ENCODE measurements around the gene CNIH3. TPM values are rescaled to one million over a fixed set of nuclear protein-coding genes. Genes with fewer than 3 reads are reported as not detected.

CNIH3 gene
- total RNA-seq, 4 donors from 2014 or later = 0.81 to 2.2 (median 1.4) TPM

DNA sequence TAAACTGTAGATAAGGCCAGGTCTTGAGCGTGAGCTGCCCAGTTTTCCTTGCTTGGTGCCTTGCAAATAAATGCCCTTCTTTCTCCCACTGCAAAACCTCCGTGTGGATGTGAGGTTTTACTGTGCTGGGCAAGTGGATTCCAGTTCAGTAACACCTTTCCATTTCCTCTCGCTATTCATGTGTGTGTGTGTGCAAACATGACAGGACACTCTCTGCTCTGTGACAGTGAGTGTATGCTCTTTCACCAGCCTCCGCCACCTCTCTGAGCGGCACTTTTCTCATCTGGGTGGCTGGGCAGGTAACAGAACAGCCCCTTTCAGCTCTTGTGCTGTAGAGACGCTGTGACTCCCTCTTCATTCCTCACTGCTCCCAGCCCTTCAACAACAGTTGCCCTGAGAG is 23.9 kb downstream of the CNIH3 start:
- Histone ChIP-seq H3K27ac (no peak overlapping the region), H3K4me3 (no peak overlapping the region), H3K36me3 (no peaks in the 10 kb centered on the region), H3K27me3 (no peaks in the 10 kb centered on the region), H3K4me1 (no peaks in the 10 kb centered on the region), H3K9me3 (no peaks in the 10 kb centered on the region)
- TF ChIP-seq POLR2A (IDR thresholded peaks at IDR 0.05) = no peak
- no peak for TF ChIP-seq POLR2AphosphoS5 (IDR thresholded peaks at IDR 0.05)
- no peak for TF ChIP-seq EP300 (IDR thresholded peaks at IDR 0.05)
- TF ChIP-seq, protein P1, sequence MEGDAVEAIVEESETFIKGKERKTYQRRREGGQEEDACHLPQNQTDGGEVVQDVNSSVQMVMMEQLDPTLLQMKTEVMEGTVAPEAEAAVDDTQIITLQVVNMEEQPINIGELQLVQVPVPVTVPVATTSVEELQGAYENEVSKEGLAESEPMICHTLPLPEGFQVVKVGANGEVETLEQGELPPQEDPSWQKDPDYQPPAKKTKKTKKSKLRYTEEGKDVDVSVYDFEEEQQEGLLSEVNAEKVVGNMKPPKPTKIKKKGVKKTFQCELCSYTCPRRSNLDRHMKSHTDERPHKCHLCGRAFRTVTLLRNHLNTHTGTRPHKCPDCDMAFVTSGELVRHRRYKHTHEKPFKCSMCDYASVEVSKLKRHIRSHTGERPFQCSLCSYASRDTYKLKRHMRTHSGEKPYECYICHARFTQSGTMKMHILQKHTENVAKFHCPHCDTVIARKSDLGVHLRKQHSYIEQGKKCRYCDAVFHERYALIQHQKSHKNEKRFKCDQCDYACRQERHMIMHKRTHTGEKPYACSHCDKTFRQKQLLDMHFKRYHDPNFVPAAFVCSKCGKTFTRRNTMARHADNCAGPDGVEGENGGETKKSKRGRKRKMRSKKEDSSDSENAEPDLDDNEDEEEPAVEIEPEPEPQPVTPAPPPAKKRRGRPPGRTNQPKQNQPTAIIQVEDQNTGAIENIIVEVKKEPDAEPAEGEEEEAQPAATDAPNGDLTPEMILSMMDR (IDR thresholded peaks at IDR 0.05) = no peak
- ATAC-seq = no peak
- WGBS, 2 donors (ENCODE audit: low coverage in 1 of 2) = 84 to 100% methylated on average over 2 to 6 of the region's 6 CpGs

DNA sequence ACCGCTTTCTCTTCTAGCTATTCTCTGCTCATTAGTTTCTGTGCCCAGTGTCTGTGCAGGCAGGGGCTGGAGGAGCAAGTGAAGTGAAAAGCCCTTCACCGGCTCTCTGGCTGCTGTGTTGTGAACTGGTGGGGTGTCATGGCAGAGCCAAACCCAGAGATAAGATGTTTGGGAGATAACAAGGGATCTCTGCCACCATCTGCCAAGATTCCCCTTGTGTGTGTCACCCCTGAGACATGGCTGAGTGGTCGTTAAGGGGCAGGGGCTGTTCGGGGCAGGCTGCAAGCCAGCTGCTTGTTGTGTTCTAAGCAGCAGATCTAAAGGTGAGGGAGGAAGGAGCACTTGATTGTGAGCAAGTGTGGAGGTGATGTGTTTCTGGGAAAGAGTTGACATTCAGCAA is 24.5 kb downstream of the CNIH3 start:
- ATAC-seq = no peak
- TF ChIP-seq POLR2AphosphoS5 (IDR thresholded peaks at IDR 0.05) (no peak), POLR2A (IDR thresholded peaks at IDR 0.05) (no peak), EP300 (IDR thresholded peaks at IDR 0.05) (no peak)
- TF ChIP-seq, protein P1 (IDR thresholded peaks at IDR 0.05) = no peak
- Histone ChIP-seq H3K4me3 (no peak overlapping the region), H3K27me3 (no peaks in the 10 kb centered on the region), H3K27ac (no peak overlapping the region), H3K36me3 (no peaks in the 10 kb centered on the region), H3K4me1 (no peaks in the 10 kb centered on the region), H3K9me3 (no peaks in the 10 kb centered on the region)
- WGBS, 2 donors (ENCODE audit: low coverage in 1 of 2) = 40 to 79% methylated on average over 1 to 2 of the region's 4 CpGs

DNA sequence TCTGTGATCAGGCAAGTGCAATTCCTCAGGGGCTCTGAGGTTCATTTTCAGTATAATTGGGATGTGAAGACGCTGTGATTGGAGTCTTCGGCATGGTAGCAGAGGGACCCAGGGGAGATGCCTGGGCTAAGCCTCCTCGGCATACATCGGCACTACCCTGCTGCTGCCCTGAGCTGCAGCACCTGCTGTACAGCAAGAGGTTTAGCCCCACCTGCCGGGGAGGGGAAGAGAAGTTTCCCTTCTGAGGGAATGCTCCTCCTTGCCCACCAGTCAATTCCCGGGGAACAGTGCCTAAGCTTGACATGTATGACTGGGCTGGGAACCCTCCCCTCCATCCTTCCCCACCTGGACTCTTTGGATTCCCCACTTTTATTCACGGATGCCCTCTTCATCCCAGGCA is 24.9 kb downstream of the CNIH3 start:
- WGBS, 2 donors (ENCODE audit: low coverage in 1 of 2) = 50 to 78% methylated on average over 1 to 4 of the region's 7 CpGs
- Histone ChIP-seq H3K9me3 (no peaks in the 10 kb centered on the region), H3K4me3 (no peak overlapping the region), H3K4me1 (no peaks in the 10 kb centered on the region), H3K36me3 (no peaks in the 10 kb centered on the region), H3K27me3 (no peaks in the 10 kb centered on the region), H3K27ac (no peak overlapping the region)
- TF ChIP-seq EP300 (IDR thresholded peaks at IDR 0.05) = no peak
- TF ChIP-seq POLR2A (IDR thresholded peaks at IDR 0.05) = no peak
- TF ChIP-seq POLR2AphosphoS5 (IDR thresholded peaks at IDR 0.05) = no peak
- TF ChIP-seq, protein P1 (IDR thresholded peaks at IDR 0.05) = no peak
- ATAC-seq = no peak

GRCh38 chr1:224643653-224644052 is 27.5 kb downstream of the CNIH3 start:
- Histone ChIP-seq H3K36me3 (no peaks in the 10 kb centered on the region), H3K27me3 (no peaks in the 10 kb centered on the region), H3K9me3 (no peaks in the 10 kb centered on the region), H3K4me1 (no peaks in the 10 kb centered on the region), H3K4me3 (no peak overlapping the region), H3K27ac (no peak overlapping the region)
- 57 to 70% methylated on average over 1 to 2 of the region's 5 CpGs for WGBS, 2 donors (ENCODE audit: low coverage in 1 of 2)
- no peak for ATAC-seq
- TF ChIP-seq, protein P1 (IDR thresholded peaks at IDR 0.05) = no peak
- TF ChIP-seq POLR2A (IDR thresholded peaks at IDR 0.05) (no peak), EP300 (IDR thresholded peaks at IDR 0.05) (no peak), POLR2AphosphoS5 (IDR thresholded peaks at IDR 0.05) (no peak)

DNA sequence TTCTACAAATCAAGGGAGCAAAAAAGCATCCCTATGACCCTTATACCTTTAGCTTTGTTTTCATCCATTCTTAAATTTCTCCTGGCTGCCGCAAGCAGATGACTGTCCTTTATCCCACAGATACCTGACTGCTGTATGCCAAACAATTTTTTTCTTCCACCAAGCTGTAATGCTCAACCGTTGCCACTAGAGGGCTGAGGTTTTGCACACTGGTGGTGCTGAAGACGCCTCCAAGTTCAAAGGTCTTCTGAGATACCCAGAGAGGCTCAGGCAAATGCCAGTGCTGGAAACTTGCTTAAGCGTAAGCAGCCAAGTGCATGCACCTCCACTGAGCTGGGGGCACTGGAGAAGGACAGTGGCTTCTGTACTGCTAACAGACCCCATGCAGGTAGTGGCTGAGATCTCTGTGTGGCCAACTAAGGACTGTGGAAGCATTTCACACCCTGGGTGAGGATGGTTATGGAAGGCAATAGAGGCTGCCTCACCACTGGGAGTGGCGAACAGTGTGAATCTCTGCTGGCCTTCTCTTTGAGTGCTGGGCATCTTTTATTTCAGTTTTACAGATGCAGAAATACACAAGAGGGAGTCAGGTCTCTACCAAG is 28.5 kb downstream of the CNIH3 start:
- TF ChIP-seq, protein P1 (IDR thresholded peaks at IDR 0.05) = peak; percentile 71 to 89 (median 81)
- TF ChIP-seq EP300 (IDR thresholded peaks at IDR 0.05) = no peak
- Histone ChIP-seq H3K9me3 (no peaks in the 10 kb centered on the region), H3K27me3 (no peaks in the 10 kb centered on the region), H3K4me3 (no peak overlapping the region), H3K27ac (no peak overlapping the region), H3K36me3 (no peaks in the 10 kb centered on the region), H3K4me1 (no peaks in the 10 kb centered on the region)
- 36 to 41% methylated on average over 4 to 5 of the region's 5 CpGs for WGBS, 2 donors (ENCODE audit: low coverage in 1 of 2)
- peak; percentile 46 for ATAC-seq
